NCI-H128 (cell line): ENCODE data around the gene LCNL1.
"Not testable (repeated sequence)": the region's sequence is repeated elsewhere in the genome, so short reads cannot be mapped to it uniquely, and the experiment has no call there.

Experiments
- DNase-seq: peaks from one replicate; lab custom pipeline; 2025; ENCODE audit not compliant: unreplicated experiment; lab: John Stamatoyannopoulos, UW

LCNL1 gene

DNA sequence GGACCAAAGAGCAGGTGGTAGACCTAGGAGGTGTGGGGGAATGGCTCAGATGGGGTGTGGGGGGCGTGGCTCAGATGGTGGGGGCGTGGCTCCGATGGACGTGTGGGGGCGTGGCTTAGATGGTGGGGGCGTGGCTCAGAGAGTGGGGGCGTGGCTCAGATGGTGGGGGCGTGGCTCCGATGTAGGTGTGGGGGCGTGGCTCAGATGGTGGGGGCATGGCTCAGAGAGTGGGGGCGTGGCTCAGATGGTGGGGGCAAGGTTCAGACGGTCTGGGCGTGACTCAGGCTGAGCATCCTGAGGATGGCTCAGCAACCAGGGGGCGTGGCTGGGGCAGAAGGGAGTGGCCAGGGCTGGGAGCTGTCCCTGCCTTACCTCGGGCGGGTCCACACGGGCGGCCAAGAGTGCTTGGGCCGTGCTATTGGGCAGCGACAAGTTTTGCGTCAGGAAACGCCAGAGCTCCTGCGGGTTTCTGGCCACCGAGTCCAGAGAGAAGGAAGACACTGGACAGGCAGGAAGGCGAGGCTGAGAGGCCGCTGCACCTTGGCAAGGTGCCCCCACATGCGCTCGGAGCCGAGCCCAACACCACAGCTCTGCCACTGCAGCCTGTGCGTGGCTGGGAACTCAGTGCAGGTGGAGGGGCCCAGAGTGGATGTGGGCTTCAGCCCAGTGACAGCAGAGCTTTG lies 39.3 kb downstream of the LCNL1 start:
- DNase-seq, result no peak

DNA sequence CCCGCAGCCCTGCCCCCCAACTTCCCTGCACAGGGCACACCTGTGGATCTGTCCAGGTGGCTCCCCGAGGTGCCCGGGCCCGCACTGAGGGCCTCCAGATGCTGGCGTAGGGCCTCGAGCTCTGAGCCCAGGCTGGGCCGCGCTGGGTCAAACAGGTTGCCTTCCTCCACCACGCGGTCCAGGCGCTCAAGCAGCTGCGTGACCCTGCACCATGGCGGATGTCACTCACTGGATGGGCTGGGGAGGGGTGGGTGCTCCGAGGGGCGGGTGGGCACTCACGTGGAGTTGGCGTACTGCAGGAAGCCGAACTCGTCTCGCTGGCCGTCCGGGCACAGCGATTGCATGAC lies 39.8 kb downstream of the LCNL1 start:
- DNase-seq, result no peak

DNA sequence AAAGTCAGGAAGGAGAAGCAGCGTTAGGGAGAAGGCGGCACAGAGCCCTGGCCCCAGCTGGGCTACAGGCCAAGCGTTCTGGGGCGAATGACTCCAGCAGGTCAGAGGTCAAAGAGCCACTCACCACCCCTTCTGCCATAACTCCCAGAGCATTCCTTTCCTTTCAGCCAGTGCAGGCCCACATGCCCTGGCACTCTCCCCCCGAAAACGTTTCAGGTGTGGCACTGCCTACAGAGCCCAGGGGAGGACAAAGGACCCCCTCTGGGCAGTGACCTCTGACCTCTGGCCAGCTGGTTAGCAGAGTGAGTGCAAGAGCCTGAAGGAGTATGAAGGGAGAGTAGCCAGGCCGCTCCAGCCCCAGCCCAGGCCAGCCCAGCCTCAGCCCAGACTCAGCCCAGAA lies 40.4 kb downstream of the LCNL1 start:
- no peak for DNase-seq

DNA sequence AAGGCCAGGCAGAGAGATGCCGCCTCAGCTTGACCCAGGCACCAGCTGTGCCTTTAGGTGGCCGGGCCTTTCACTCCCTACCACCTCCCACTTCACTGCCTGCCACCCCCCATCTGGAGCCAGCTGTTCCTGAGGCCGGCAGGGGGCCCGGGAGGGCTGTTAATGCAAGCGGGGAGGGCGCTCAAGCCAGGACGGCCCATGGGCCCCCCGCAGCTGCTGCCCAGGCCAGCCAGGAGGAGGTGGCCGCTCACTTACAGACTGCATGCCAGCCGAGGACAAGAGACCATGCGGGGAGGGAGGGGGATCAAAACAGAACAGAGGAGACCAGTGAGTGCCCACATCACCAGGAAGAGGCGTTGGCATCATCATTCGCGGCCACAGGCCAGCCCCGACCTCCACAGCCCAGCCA lies 40.8 kb downstream of the LCNL1 start:
- DNase-seq, result no peak

DNA sequence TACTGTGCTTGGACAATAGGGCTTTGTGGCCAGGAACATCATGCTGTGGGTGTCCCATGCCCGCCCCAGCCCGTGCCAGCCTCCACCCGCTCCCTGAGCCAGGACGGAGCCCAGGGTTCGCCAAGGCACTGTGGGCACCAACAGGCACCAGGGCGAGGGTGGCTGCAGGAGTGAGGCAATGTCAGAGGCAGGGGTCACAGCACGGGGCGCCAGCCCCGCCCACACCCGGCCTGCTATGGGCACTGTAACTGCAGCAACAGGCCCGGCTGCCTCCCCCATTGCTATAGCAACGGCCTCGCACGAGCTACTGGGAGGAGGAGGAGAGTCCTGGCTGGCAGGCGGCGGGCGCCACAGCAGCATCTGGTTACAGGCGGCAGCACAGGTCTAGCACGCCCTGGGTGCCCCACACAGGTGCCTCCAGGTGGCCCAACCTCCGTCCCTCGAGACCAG lies 42.7 kb downstream of the LCNL1 start:
- peak; percentile 86 for DNase-seq

DNA sequence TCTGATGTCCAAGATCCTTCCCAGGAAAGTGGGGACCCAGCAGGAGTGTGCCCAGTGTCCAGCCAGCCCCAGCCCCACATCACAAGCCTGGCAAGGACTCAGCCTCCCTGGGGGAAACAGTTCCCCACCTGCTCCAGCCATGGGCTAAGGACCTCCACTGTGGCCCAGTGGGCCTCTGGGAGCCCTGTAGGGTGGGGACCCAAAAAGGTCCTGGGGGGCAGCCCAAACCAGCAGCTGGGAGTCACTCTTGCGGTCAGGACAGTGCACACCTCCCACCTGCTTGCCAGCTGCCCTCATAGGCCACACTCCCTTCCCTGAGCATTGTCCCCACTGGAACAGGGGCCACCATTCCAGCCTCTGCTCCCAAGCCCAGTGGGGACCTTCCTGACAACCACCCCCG lies 43.6 kb downstream of the LCNL1 start:
- DNase-seq, result no peak

DNA sequence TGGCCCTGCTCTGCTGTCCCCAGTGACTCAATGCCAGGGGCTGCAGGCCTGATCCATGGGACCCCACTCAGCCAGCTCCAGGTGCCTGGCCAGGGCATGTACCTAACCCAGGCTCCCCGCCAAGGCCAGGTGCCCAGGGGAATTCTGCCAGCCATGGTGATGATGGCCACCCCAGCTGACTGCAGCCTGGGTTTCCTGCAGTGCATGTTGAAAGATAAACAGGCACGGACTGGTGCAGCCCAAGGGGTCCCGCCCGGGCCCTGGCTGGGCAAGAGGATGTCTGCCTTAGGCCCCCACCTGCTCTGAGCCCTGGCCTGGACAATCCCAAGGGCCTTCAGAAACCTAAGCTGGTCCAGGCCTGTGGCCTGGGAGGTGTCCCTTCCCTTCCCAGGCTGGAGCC lies 44.0 kb downstream of the LCNL1 start:
- no peak for DNase-seq

DNA sequence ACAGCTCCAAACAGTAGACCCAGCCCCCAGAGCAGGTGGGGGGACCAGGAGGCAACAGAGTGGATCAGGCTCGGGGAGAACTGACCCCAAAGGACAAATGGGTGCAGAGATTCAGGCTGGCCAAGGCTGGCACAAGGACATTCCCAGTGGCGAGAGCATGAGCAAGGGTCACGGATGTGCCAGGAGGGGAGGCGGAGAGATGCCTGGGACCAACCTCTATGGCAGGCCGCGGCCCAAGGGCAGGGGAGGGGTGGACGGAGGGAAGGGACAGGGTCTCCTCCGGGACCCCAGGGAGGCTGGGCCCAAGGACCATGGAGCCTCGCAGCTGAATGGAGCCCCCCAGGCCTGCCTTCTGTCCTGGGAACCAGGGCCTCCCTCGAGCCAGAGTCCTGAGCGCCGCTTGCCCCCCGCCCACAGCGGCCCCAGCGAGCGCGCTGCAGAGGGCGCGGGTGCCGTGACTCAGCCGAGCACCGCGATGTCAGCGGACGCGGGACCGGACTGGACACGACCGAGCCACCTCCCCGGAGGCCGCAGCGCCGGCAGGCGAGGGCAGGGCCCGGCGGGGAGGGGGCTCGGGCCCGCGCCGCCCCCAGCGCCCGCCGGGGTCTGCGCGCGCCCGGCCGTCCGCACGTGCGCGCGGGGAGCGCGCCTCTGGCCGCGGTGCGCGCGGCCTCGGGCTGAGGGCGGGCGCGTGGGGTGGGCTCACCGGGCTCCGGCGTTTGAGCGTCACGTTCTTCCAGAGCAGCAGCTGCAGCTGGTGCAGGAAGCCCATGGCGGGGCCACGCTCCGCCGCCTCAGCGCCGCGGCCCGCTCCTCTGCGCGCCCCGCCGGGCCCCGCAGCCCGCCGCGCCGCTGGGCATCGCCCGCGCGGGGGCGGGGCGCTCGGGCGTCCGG lies 44.8 kb downstream of the LCNL1 start, which contains the start of gene ABCA2:
Gene ABCA2, minus strand, starts transcription at position 869 of the 894 bp plus-strand sequence. Its CDS starts 97 bp downstream, at position 772.
- DNase-seq, result no peak

DNA sequence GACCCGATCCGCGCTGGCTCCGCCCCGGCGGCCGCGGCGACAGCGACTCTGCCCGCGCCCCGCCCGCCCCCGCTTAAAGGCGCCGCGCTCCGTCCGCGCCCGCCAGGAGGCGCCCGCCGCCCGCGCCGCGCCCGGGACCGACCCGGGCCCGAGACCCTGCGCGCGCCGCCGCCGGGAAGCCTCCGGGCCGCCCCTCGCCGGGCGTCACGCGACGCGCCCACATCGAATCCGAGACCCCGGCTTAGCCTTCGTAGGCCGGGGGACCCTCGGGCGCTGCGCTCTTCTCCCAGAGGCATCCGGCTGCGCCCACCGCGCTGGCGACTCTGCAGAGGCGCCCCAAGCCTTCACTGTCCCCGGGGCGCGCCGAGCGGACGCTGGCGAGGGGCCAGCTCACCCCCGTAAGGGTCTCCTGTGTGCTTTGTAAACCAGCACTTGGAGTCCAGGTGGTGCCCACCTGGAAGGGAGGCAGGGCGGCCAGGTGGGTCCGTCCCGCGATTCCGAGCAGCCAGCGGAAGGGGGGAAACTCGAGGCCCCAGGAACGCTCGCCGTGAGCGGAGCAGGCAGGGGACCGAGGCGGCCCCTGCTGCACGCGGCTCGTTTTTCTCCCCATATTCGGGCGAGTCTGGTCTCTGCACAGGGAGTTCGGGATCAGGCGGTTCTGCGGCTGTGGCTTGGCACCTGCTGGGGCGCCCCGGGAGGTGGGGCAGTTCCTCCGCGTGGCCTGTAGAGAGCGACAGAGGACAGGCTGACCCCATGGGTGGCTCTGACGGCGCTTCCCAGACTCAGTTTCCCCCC lies 45.7 kb downstream of the LCNL1 start:
- peak; percentile 33 for DNase-seq

DNA sequence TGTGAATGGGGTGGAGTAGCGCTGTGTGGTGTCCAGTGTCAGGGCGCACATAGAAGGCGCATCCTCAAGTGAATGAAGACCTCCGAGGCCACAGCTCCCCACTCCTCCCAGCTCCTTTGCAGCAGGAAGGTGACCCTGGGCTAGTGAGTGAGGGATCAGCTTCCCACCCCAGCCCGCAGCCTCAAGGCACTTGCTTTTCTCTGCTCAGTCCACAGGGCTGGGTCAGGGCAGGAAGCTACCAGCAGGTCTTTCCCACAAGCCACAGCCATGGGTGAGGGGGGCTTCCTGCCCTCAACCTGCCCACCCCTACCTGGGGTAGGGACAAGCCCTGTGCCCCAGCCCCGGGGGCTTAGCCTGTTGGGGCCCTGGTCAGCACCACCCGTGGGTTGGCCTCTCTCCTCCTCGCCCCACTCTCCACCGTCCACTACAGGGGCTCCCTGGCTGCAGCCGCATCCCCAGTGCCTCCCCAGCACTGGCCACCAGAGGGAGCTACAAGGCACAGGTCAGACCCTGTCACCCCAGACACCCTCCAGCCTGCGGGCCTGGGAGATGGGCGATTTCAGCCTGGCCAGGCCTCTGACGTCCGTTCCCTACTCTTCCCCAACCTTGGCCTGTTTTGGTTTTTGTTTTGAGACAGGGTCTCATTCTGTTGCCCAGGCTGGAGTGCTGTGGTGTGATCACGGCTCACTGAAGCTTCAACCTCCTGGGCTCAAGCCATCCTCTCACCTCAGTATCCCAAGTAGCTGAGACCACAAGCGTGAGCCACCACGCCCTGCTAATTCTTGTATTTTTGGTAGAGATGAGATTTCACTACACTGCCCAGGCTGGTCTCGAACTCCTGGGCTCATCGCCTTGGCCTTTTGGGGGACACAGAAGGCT lies 46.5 kb downstream of the LCNL1 start:
- DNase-seq, result no peak

DNA sequence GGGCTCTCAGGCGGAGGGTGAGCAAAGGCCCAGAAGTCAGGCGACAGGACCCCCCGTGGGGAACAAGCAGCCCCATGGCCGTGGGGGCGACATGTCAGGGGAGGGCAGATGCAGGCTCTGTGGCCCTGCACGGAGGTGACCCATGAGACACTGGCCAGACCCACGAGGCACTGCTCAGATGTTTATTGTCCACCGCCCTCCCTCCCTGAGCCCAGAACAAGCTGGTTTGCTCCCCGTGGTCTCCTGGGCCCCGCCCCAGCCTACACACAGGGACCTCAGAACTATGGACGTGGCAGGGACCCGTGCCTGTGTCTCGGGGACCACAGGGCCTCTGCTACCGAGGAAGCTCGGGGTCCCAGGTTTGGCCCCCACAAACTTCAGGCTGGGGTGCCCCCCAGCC lies 47.2 kb downstream of the LCNL1 start:
- no peak for DNase-seq

DNA sequence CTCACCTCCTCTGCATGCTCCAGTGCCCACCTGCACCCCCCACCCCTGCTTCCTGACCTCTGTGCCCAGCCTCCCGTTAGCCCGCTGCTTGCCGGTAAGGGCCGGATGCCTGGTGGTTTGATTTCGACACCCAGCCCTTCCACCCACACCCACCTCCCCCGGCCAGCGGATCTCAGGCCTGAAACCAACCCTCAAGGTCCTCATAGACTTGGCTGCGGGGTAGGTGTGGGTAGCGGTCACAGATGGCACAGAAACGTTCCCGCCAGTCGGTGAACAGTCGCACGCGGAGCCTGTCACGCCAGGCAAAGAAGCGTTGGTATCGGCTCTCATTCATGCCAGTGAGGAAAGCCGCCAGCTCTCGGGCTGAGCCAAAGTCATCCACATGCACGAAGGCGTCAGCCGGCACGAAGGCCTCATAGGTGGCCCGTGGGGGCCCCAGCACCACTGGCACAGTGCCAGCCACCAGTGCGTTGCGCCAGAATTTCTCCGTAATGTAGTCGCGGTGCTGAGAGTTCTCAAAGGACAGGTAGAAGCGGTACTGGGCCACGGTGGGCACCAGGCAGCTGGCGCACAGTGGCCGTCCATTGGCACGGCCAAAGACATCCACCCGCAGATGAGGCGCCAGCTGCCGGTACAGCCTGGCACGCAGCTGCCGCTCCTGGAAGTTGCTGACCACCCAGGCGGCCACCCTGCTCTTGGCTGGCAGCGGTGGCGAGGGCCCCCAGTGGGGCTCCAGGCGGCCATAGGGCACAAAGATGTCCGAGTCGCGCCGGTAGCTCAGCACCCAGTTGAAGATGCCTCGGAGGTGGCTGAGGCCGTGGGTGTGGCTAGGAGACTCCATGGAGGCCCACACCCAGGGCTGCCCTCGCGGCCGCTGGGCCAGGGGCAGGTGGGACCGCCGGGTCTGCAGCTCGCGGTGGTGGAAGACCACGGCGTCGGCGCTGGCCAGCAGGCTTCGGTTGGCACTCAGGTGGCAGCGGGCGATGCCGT lies 48.0 kb downstream of the LCNL1 start:
- no peak for DNase-seq

DNA sequence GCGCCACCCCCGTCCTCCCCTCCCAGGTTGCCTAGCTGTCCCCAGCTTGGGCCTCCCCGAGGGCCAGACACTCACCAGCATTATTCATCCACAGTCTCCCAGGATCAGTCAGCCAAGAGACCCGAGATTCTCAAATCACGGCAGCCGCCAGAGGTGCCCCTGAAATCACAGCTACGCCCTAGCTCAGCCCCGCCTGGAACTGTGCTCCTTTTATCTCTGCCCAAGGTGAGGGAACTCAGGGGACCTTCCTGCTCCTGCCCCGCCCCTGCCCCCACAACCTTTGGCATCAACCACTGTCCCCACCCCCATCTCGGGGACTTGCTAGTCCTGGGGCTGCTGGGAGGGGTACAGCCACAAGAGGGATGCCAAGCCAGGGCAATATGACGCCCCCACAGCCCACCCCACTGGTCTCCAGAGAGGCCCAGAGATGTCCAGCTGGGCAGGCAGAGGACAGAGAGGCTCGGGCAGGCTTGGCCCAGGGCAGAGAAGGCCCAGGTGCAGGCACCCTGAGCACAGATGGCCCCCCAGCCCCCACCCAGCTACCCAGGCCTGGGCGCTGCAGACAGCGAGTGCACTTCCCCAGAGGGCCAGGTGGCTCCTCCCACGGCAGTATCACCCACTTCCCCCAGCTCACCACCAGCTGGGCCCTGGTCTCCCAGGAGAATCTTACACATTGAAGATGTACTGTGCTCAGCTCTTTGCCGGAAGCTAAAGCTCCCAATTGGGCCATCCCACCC lies 49.3 kb downstream of the LCNL1 start, which contains the start of gene FUT7:
Gene FUT7, minus strand, starts transcription at position 185 of the 737 bp plus-strand sequence. Its CDS starts 97 bp downstream, at position 88.
- DNase-seq, result no peak

DNA sequence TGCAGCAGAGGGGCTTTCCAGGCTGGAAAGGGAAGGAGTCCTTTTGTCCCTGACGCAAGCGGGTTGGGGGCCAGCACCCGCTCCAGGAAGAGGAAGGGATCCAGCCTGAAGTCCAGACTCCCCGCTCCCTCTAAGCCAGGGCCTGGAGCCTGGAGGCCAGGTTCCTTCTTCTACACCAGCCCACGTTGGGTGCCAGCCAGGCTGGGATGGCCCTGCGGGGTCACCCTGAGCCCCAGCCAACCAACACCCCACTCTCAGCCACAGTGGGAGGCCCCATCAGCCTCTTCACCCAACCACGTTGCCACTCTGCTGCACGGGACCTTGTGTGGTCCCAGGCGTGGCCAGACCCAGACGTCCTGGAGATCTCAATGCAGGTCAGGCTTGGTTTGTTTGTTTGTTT lies 50.1 kb downstream of the LCNL1 start:
- no peak for DNase-seq

DNA sequence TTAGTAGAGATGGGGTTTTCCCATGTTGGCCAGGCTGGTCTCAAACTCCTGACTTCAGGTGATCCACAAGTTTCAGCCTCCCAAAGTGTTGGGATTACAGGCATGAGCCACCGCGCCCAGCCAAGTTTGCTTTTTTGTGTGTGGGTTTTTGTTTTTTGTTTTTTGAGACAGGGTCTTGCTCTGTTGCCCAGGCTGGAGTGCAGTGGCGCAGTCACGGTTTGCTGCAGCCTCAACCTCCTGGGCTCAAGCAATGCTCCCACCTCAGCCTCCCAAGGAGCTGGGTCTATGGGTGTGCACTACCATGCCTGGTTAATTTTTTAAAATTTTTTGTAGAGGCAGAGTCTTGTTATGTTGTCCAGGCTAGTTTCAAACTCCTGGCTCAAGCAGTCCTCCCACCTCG lies 50.7 kb downstream of the LCNL1 start:
- DNase-seq, result not testable (repeated sequence)

DNA sequence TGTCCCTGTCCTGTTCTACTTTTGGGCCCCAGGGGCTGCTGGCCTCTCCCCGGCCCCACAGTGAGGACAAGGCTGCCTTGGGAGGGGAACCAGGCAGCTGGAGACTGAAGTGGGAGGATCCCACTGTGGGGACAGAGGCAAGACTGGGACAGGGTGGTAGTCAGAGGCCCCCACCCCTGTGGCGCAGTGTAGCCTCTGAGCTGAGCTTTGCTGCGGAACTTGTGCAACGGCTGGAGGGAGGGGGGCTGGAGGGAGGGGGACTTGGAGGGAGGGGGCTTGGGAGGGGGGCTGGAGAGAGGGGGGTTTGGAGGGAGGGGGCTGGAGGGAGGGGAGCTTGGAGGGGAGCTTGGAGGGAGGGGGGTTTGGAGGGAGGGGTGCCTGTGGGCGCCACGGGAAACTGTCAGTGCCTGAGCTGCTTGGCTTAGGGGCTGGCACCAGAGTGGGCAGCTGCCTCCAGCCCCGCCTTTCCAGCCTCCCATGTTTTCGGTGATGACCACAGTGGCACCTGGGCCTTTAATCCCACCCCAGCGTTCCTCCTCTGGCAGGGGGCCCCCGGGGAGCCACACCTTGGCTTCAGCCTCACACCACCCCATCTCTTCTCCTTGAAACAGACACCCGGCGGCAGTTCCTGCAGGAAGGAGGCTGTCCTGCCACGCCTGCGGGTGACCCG lies 51.4 kb downstream of the LCNL1 start:
- DNase-seq, result no peak

DNA sequence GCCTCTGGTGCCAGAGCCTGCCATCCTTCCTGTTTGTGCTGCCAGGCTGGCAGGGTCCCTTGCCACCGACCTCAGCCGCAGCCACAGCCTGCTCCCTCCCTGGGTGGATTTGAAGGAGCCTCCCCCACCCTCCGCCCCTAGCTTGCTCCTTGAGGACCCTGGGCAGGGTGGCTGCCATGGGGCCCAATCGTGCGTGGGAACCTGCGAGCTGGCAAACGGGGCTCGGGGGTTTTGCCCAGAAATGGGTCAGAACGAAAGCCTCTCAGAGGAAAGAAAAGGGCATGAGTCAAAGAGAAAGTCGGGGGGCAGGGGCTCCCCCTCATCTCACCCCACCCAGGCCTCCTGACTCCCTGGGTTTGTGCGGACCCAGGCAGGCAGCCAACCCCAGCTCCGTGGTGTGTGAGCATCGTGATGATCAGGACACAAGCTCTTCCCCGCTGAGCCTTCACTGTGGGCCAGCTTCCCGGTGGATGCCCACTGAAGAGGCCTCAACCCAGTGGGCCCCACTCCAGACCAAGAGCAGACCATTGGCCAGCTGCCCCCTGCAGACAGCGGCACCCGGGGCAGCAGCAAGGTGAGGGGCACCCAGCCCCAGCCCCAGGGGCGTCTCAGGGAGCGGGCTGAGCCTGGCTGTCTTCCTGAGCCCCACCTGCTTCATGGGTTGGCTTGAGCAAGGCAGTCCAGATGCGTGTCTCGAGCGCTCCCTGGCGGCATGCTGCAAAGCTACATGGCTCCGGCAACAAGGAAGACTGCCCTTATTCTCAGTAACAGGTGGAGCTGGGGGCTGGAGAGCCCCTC lies 52.1 kb downstream of the LCNL1 start:
- DNase-seq, result peak; percentile 82
